Subcutaneous adipose tissue (tissue), 4 donors: ENCODE measurements around the gene ADAT3. TPM values are rescaled to one million over a fixed set of nuclear protein-coding genes. Genes with fewer than 3 reads are reported as not detected.

ENCODE experiments used
- CTCF ChIP-seq: fragments of 450-650 bp; IDR thresholded peaks from one replicate; pipeline ENCODE4 v1.5.1; 2016; ENCODE audit warnings: low read depth, mild to moderate bottlenecking, control low read depth, antibody characterized with exemption, moderate library complexity
- total RNA-seq, 4 donors: library from RNA; depleted of rRNA; stranded (reverse); fragments of >200 nt; gene quantifications; one replicate each; pipeline ENCODE4 v1.1.0, GENCODE V29; 2016

The ADAT3 gene
- total RNA-seq, 4 donors from 2014 or later = 0.68 to 1.1 (median 0.93) TPM

GRCh38 chr19:1904860-1905109 is 414 bp upstream of the ADAT3 start:
- TF ChIP-seq CTCF = no peak

DNA sequence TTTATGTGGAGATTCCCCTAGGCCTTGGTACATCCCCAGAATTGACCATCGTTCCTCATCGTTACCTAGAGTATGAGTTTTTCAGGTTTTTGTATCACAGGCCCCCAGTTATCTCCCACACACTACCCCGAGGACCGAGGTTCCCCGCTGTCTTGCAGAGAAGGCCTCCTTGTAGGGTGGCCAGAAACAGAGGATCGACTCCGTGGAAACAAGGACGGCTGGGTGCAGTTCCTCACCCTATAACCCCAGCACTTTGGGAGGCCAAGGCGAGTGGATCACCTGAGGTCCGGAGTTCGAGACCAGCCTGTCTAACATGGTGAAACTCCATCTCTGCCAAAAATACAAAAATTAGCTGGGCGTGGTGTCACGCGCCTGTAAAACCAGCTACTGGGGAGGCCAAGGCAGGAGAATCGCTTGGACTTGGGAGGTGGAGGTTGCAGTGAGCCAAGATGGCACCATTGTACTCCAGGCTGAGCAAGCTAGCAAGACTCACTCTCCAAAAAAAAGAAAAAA is 720 bp downstream of the ADAT3 start:
- no peak for TF ChIP-seq CTCF

- TF ChIP-seq CTCF = no peak
These were observed 1.9 kb downstream of the ADAT3 start for GRCh38 chr19:1906985-1907562.

- no peak for TF ChIP-seq CTCF
These were observed 2.6 kb downstream of the ADAT3 start for GRCh38 chr19:1907563-1908363.

DNA sequence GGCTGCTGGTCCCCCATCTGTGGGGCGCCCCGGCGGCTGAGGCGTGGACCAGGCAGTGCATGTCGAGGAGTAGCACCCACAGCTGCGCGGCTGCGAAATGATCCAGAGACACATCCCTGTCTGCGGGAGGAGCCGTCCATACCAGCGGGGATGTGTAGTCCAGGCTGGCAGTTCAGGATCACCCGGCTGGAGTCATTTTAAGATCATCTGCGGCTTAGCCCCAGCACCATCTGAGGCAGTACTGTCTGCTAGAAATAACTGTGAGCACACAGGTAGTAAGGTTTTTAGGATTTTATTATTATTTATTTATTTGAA is 3.1 kb downstream of the ADAT3 start:
- no peak for TF ChIP-seq CTCF

DNA sequence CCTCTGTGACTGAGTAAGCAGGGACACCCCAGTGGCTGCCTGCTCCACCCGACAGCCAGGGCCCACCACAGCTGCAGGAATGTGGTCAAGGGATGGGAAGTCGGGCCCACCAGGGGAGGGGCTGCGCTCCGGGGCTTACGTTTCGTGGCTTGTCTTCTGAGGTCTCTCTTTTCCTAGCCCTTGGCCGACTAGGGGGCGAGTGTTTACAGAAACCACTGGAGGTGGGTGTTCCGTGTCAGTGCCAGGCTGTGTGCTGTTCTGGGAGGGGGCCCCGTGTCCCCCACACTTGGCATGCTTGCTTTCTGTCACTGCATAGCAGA is 4.5 kb downstream of the ADAT3 start:
- no peak for TF ChIP-seq CTCF

GRCh38 chr19:1910177-1910576 is 5.0 kb downstream of the ADAT3 start:
- no peak for TF ChIP-seq CTCF
